ENCODE results near the gene OGDH. TPM values are rescaled to one million over a fixed set of nuclear protein-coding genes. Genes with fewer than 3 reads are reported as not detected.

Gene OGDH
- total and polyA plus RNA-seq, 2 of the 13 experiments (the other 11 are each of a cell fraction or from before 2014, with no cell fraction given), result 17.4 to 25.4 TPM

DNA sequence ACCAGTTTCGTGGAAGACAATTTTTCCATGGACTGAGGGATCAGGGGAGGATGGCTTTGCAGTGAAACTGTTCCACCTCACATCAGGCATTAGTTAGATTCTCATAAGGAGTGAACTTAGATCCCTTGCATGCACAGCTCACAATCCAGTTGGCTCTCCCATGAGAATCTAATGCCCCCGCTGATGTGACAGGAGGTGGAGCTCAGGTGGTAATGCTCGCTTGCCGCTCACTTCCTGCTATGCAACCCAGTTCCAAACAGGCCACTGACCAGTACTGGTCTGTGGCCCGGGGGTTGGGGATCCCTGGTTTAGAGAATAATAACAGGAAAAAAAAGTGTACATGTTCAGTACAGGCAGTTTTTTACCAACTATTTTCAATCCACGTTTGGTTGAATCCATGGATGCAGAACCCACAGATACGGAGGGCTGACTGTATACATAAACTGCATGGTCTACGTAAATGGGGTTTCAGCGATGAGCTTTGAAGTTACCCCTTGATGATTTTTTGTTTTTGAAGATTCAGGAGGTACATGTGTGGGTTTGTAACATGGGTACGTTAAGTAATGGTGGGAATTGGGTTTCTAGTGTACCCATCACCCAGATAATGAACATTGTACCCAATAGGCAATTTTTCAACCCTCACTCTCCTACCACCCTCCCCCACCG lies 24.5 kb downstream of the OGDH start:
- FAIRE-seq, result no peak
- DNase-seq (ENCODE audit: low spot score), result no peak
- Histone ChIP-seq H3K27ac (ENCODE audit: extremely low read length, insufficient read depth, low read length) (no peak overlapping the region), H4K20me1 (ENCODE audit: insufficient read depth, low read length) (no peaks in the 10 kb centered on the region), H3K36me3 (replicated peaks in 1 of 2; ENCODE audit: control insufficient read depth in 1 of 2, insufficient read depth in 2 of 2, low read length in 2 of 2) (peaks cover 10 to 14% of the 10 kb centered on the region in 2 experiments; a peak in 4 of 5 replicates), H3K4me2 (ENCODE audit: low read depth, low read length) (no peak overlapping the region), H3K9me3 (ENCODE audit: low read length) (no peaks in the 10 kb centered on the region), H3K27me3 (ENCODE audit: control insufficient read depth in 1 of 2, insufficient read depth in 2 of 2, low read length in 2 of 2) (no peaks in the 10 kb centered on the region), H2AFZ (ENCODE audit: low read length) (no peak overlapping the region), H3K9ac (ENCODE audit: insufficient read depth, low read depth, low read length) (no peak overlapping the region), H3K79me2 (ENCODE audit: insufficient read depth, low read length) (no peaks in the 10 kb centered on the region), H3K4me1 (ENCODE audit: insufficient read depth, low read length) (peaks cover 28% of the 10 kb centered on the region), H3K4me3 (replicated peaks in 1 of 3; ENCODE audit: insufficient read depth in 1 of 3, low read depth in 2 of 3, low read length in 3 of 3) (no peak overlapping the region)
- no peak for ATAC-seq
- intact Hi-C loops (cut with micrococcal nuclease; ENCODE audit: unreplicated experiment) (no loop called here), in situ Hi-C loops (cut with HindIII; ENCODE audit: extremely low pct_ligation_motif_present, low pct_unique_long_range_greater_than_20kb) (no loop called here)
- TF ChIP-seq POLR2A (IDR thresholded peaks at IDR 0.05; ENCODE audit: insufficient read depth in 1 of 2, low read depth in 2 of 2, low read length in 2 of 2), result no peak
- no peak for TF ChIP-seq ZNF335 (CRISPR knock-in tag; IDR thresholded peaks at IDR 0.05)
- TF ChIP-seq PLRG1 (conservative IDR thresholded peaks at IDR 0.05), result no peak
- WGBS (ENCODE audit: low lambda C conversion rate), result 97% methylated on average over 11 of the region's 11 CpGs
- no TSS peak for BruUV-seq (replicated peaks)
- CTCF ChIA-PET (ENCODE audit: low intra/inter-chr PET ratio, low total read pairs), result no interaction called here
- POLR2A ChIA-PET, result no interaction called here

- DNase-seq (ENCODE audit: low spot score), result no peak
- ChIA-PET CTCF (ENCODE audit: low intra/inter-chr PET ratio, low total read pairs) (no interaction called here), POLR2A (no interaction called here)
- FAIRE-seq, result no peak
- Histone ChIP-seq H3K4me1 (ENCODE audit: insufficient read depth, low read length) (peaks cover 28% of the 10 kb centered on the region), H3K9ac (ENCODE audit: insufficient read depth, low read depth, low read length) (no peak overlapping the region), H2AFZ (ENCODE audit: low read length) (no peak overlapping the region), H3K4me2 (ENCODE audit: low read depth, low read length) (no peak overlapping the region), H3K27ac (ENCODE audit: extremely low read length, insufficient read depth, low read length) (no peak overlapping the region), H3K79me2 (ENCODE audit: insufficient read depth, low read length) (no peaks in the 10 kb centered on the region), H3K4me3 (replicated peaks in 1 of 3; ENCODE audit: insufficient read depth in 1 of 3, low read depth in 2 of 3, low read length in 3 of 3) (no peak overlapping the region), H4K20me1 (ENCODE audit: insufficient read depth, low read length) (no peaks in the 10 kb centered on the region), H3K36me3 (replicated peaks in 1 of 2; ENCODE audit: control insufficient read depth in 1 of 2, insufficient read depth in 2 of 2, low read length in 2 of 2) (peaks cover 6 to 8% of the 10 kb centered on the region in 2 experiments; a peak in 4 of 5 replicates), H3K9me3 (ENCODE audit: low read length) (no peaks in the 10 kb centered on the region), H3K27me3 (ENCODE audit: control insufficient read depth in 1 of 2, insufficient read depth in 2 of 2, low read length in 2 of 2) (no peaks in the 10 kb centered on the region)
- no peak for ATAC-seq
- no TSS peak for BruUV-seq (replicated peaks)
- intact Hi-C loops (cut with micrococcal nuclease; ENCODE audit: unreplicated experiment), result no loop called here
- WGBS (ENCODE audit: low lambda C conversion rate), result 94% methylated on average over 6 of the region's 6 CpGs
- in situ Hi-C loops (cut with HindIII; ENCODE audit: extremely low pct_ligation_motif_present, low pct_unique_long_range_greater_than_20kb), result no loop called here
- TF ChIP-seq SMAD1 (CRISPR knock-in tag; IDR thresholded peaks at IDR 0.05; ENCODE audit: borderline replicate concordance, low read depth) (no peak), ZNF552 (CRISPR knock-in tag; IDR thresholded peaks at IDR 0.05; ENCODE audit: borderline replicate concordance) (no peak), CREBL2 (CRISPR knock-in tag; IDR thresholded peaks at IDR 0.05; ENCODE audit: borderline replicate concordance) (no peak), ZMYM3 (CRISPR knock-in tag; IDR thresholded peaks at IDR 0.05) (no peak), SP140L (CRISPR knock-in tag; IDR thresholded peaks at IDR 0.05; ENCODE audit: borderline replicate concordance) (no peak), BHLHE40 (IDR thresholded peaks at IDR 0.05; ENCODE audit: low read length) (no peak), GLMP (CRISPR knock-in tag; IDR thresholded peaks at IDR 0.05; ENCODE audit: borderline replicate concordance) (no peak), PAF1 (CRISPR knock-in tag; IDR thresholded peaks at IDR 0.05) (no peak), EHMT2 (IDR thresholded peaks at IDR 0.05; ENCODE audit: borderline replicate concordance, low read depth, low read length) (no peak), GABPA (IDR thresholded peaks at IDR 0.05; ENCODE audit: low read depth, low read length) (no peak), GABPA (CRISPR knock-in tag; IDR thresholded peaks at IDR 0.05; ENCODE audit: low read depth) (no peak), ZBTB4 (CRISPR knock-in tag; IDR thresholded peaks at IDR 0.05; ENCODE audit: borderline replicate concordance) (no peak)
These were observed 25.2 kb downstream of the OGDH start for GRCh38 chr7:44631458-44632115.
